ENCODE measurements around the gene CROCC. TPM values are rescaled to one million over a fixed set of nuclear protein-coding genes. Genes with fewer than 3 reads are reported as not detected.

The CROCC gene
- total and polyA plus RNA-seq, 2 experiments from 2014 or later, result 14.6 to 30.3 TPM

GRCh38 chr1:16967095-16967575 is 45.4 kb downstream of the CROCC start:
- no peak for TF ChIP-seq CTCF (IDR thresholded peaks at IDR 0.05; ENCODE audit: low read depth, low read length)
- Histone ChIP-seq H3K27ac (peak overlapping the region; percentile 12), H3K9me3 (ENCODE audit: low read depth) (no peaks in the 10 kb centered on the region), H3K4me1 (ENCODE audit: low read depth) (no peaks in the 10 kb centered on the region), H3K27me3 (no peaks in the 10 kb centered on the region), H3K4me3 (no peak overlapping the region), H3K36me3 (no peaks in the 10 kb centered on the region)
- DNase-seq (ENCODE audit: low read depth in 1 of 2, low spot score in 1 of 2), result peak in 1 of 2 donors; percentile 88

GRCh38 chr1:16967962-16968361 is 46.2 kb downstream of the CROCC start:
- Histone ChIP-seq H3K4me3 (no peak overlapping the region), H3K9me3 (ENCODE audit: low read depth) (no peaks in the 10 kb centered on the region), H3K4me1 (ENCODE audit: low read depth) (no peaks in the 10 kb centered on the region), H3K27me3 (no peaks in the 10 kb centered on the region), H3K27ac (no peak overlapping the region), H3K36me3 (no peaks in the 10 kb centered on the region)
- TF ChIP-seq CTCF (IDR thresholded peaks at IDR 0.05; ENCODE audit: low read depth, low read length), result no peak
- DNase-seq (ENCODE audit: low read depth in 1 of 2, low spot score in 1 of 2), result no peak

GRCh38 chr1:16968372-16968771 is 46.6 kb downstream of the CROCC start:
- no peak overlapping the region for H3K4me3 ChIP-seq
- no peaks in the 10 kb centered on the region for H3K27me3 ChIP-seq
- H3K4me1 ChIP-seq (ENCODE audit: low read depth), result no peaks in the 10 kb centered on the region
- no peak overlapping the region for H3K27ac ChIP-seq
- TF ChIP-seq CTCF (IDR thresholded peaks at IDR 0.05; ENCODE audit: low read depth, low read length), result no peak
- H3K9me3 ChIP-seq (ENCODE audit: low read depth), result no peaks in the 10 kb centered on the region
- H3K36me3 ChIP-seq, result no peaks in the 10 kb centered on the region
- DNase-seq (ENCODE audit: low read depth in 1 of 2, low spot score in 1 of 2), result no peak

- Histone ChIP-seq H3K9me3 (ENCODE audit: low read depth) (no peaks in the 10 kb centered on the region), H3K27me3 (no peaks in the 10 kb centered on the region), H3K27ac (no peak overlapping the region), H3K36me3 (no peaks in the 10 kb centered on the region), H3K4me1 (ENCODE audit: low read depth) (no peaks in the 10 kb centered on the region), H3K4me3 (no peak overlapping the region)
- TF ChIP-seq CTCF (IDR thresholded peaks at IDR 0.05; ENCODE audit: low read depth, low read length), result no peak
- no peak for DNase-seq (ENCODE audit: low read depth in 1 of 2, low spot score in 1 of 2)
Measured at GRCh38 chr1:16969057-16969611, 47.4 kb downstream of the CROCC start.

- H3K4me1 ChIP-seq (ENCODE audit: low read depth), result no peaks in the 10 kb centered on the region
- H3K27ac ChIP-seq, result no peak overlapping the region
Measured at GRCh38 chr1:16969651-16970050, 47.9 kb downstream of the CROCC start.

More at GRCh38 chr1:16969651-16970050, 47.9 kb downstream of the CROCC start:
- TF ChIP-seq CTCF (IDR thresholded peaks at IDR 0.05; ENCODE audit: low read depth, low read length), result no peak
- no peaks in the 10 kb centered on the region for H3K27me3 ChIP-seq
- no peak overlapping the region for H3K4me3 ChIP-seq
- no peak for DNase-seq (ENCODE audit: low read depth in 1 of 2, low spot score in 1 of 2)
- no peaks in the 10 kb centered on the region for H3K36me3 ChIP-seq
- H3K9me3 ChIP-seq (ENCODE audit: low read depth), result no peaks in the 10 kb centered on the region

Measured in cardiac muscle cell (in vitro differentiated cells and primary cell).